SJSA1 (cell line): ENCODE results near the gene ZNF646. TPM values are rescaled to one million over a fixed set of nuclear protein-coding genes. Genes with fewer than 3 reads are reported as not detected.
"Not testable (repeated sequence)": the region's sequence is repeated elsewhere in the genome, so short reads cannot be mapped to it uniquely, and the experiment has no call there.

Experiments used
- DNase-seq, 2 experiments: peaks; one replicate each; pipeline ENCODE4 v3.0.0-alpha.2; 2015 to 2020; ENCODE audit warnings: low spot score in 2 of 2, low read depth in 1 of 2
- H3K27ac ChIP-seq: fragments of 250-450 bp; sonication (Bioruptor Pico); 2 replicates; pipeline ENCODE4 v1.5.1; 2020; ENCODE audit warnings: mild to moderate bottlenecking, moderate library complexity
- H3K27me3 ChIP-seq: fragments of 250-450 bp; sonication (Bioruptor Pico); replicated peaks from 2 replicates; pipeline ENCODE4 v1.5.1; 2020; ENCODE audit warnings: mild to moderate bottlenecking, moderate library complexity
- H3K36me3 ChIP-seq: fragments of 250-450 bp; sonication (Bioruptor Pico); 2 replicates; pipeline ENCODE4 v1.5.1; 2020; ENCODE audit warnings: mild to moderate bottlenecking
- H3K4me1 ChIP-seq: fragments of 250-450 bp; sonication (Bioruptor Pico); replicated peaks from 2 replicates; pipeline ENCODE4 v1.6.1; 2021; ENCODE audit warnings: mild to moderate bottlenecking
- H3K4me3 ChIP-seq: fragments of 250-450 bp; sonication (Bioruptor Pico); 2 replicates; pipeline ENCODE4 v1.5.1; 2020; ENCODE audit warnings: mild to moderate bottlenecking
- H3K9me3 ChIP-seq: fragments of 250-450 bp; sonication (Bioruptor Pico); replicated peaks from 2 replicates; pipeline ENCODE4 v1.5.1; 2020; ENCODE audit warnings: mild to moderate bottlenecking
- total RNA-seq: library from RNA; depleted of rRNA; stranded (reverse); fragments of >200 nt; shearing (Covaris generic); gene quantifications from 2 replicates; pipeline ENCODE4 v1.2.3, GENCODE V29; 2014

Gene ZNF646
- total RNA-seq, 1 experiment from 2014 or later = 13.3 TPM

- not testable (repeated sequence) for H3K4me1 ChIP-seq, H3K4me3 ChIP-seq, DNase-seq, H3K27ac ChIP-seq, H3K9me3 ChIP-seq, H3K36me3 ChIP-seq, H3K27me3 ChIP-seq
These were observed 26.8 kb downstream of the ZNF646 start for GRCh38 chr16:31100876-31101641.

- H3K9me3 ChIP-seq = no peaks in the 10 kb centered on the region
- DNase-seq = peak; percentile 62 to 82
- no peaks in the 10 kb centered on the region for H3K27me3 ChIP-seq
- peaks cover 26% of the 10 kb centered on the region for H3K36me3 ChIP-seq
- 0 out of 2 replicates have a peak overlapping the region, but pooled peaks have one; percentile 40 for H3K27ac ChIP-seq
- peaks cover 19% of the 10 kb centered on the region for H3K4me1 ChIP-seq
- H3K4me3 ChIP-seq = no peak overlapping the region
These were observed 31.5 kb downstream of the ZNF646 start for GRCh38 chr16:31105677-31106213.

GRCh38 chr16:31106509-31107464 lies 32.6 kb downstream of the ZNF646 start:
- Histone ChIP-seq H3K27ac (no peak overlapping the region), H3K9me3 (no peaks in the 10 kb centered on the region), H3K27me3 (no peaks in the 10 kb centered on the region), H3K36me3 (peaks cover 36% of the 10 kb centered on the region), H3K4me1 (peaks cover 19% of the 10 kb centered on the region), H3K4me3 (no peak overlapping the region)
- no peak for DNase-seq

- H3K4me1 ChIP-seq = peaks cover 19% of the 10 kb centered on the region
These were observed 33.2 kb downstream of the ZNF646 start for GRCh38 chr16:31107465-31107867.

GRCh38 chr16:31108035-31108793 lies 34.0 kb downstream of the ZNF646 start, which contains the start of gene BCKDK:
BCKDK (plus strand) TSS chr16:31108386; CDS start chr16:31109224, 838 bp downstream.
- H3K4me3 ChIP-seq = peak within 1 kb of the TSS; percentile 98
- H3K9me3 ChIP-seq = no peaks in the 10 kb centered on the region
- peak; percentile 59 to 81 for DNase-seq
- peaks cover 51% of the 10 kb centered on the region for H3K36me3 ChIP-seq
- peaks cover 19% of the 10 kb centered on the region for H3K4me1 ChIP-seq
- peak within 1 kb of the TSS; percentile 68 for H3K27ac ChIP-seq
- no peaks in the 10 kb centered on the region for H3K27me3 ChIP-seq

More at GRCh38 chr16:31107465-31107867, 33.2 kb downstream of the ZNF646 start:
- Histone ChIP-seq H3K36me3 (peaks cover 43% of the 10 kb centered on the region), H3K9me3 (no peaks in the 10 kb centered on the region), H3K27me3 (no peaks in the 10 kb centered on the region), H3K27ac (no peak overlapping the region), H3K4me3 (no peak overlapping the region)
- DNase-seq = no peak

- Histone ChIP-seq H3K9me3 (no peaks in the 10 kb centered on the region), H3K27ac (peak overlapping the region; percentile 68), H3K36me3 (peaks cover 51% of the 10 kb centered on the region), H3K4me1 (peaks cover 19% of the 10 kb centered on the region), H3K27me3 (no peaks in the 10 kb centered on the region), H3K4me3 (peak overlapping the region; percentile 98)
- DNase-seq = no peak
These were observed 34.8 kb downstream of the ZNF646 start for GRCh38 chr16:31108794-31109558.

- Histone ChIP-seq H3K4me1 (peaks cover 19% of the 10 kb centered on the region), H3K4me3 (peak overlapping the region; percentile 98), H3K27me3 (no peaks in the 10 kb centered on the region), H3K36me3 (peaks cover 51% of the 10 kb centered on the region), H3K9me3 (no peaks in the 10 kb centered on the region), H3K27ac (no peak overlapping the region)
- no peak for DNase-seq
These were observed 35.4 kb downstream of the ZNF646 start for GRCh38 chr16:31109622-31110021.

GRCh38 chr16:31110106-31111034 lies 36.1 kb downstream of the ZNF646 start:
- H3K27ac ChIP-seq = no peak overlapping the region
- H3K27me3 ChIP-seq = no peaks in the 10 kb centered on the region
- H3K36me3 ChIP-seq = peaks cover 51% of the 10 kb centered on the region
- peaks cover 19% of the 10 kb centered on the region for H3K4me1 ChIP-seq
- DNase-seq = no peak
- H3K9me3 ChIP-seq = no peaks in the 10 kb centered on the region
- H3K4me3 ChIP-seq = no peak overlapping the region

GRCh38 chr16:31111881-31112466 lies 37.8 kb downstream of the ZNF646 start:
- Histone ChIP-seq H3K36me3 (peaks cover 54% of the 10 kb centered on the region), H3K4me1 (peaks cover 17% of the 10 kb centered on the region), H3K9me3 (no peaks in the 10 kb centered on the region), H3K27me3 (no peaks in the 10 kb centered on the region), H3K4me3 (no peak overlapping the region), H3K27ac (no peak overlapping the region)
- no peak for DNase-seq

- H3K27me3 ChIP-seq = no peaks in the 10 kb centered on the region
- H3K27ac ChIP-seq = no peak overlapping the region
- H3K4me1 ChIP-seq = peaks cover 17% of the 10 kb centered on the region
- H3K9me3 ChIP-seq = no peaks in the 10 kb centered on the region
- no peak for DNase-seq
- peaks cover 54% of the 10 kb centered on the region for H3K36me3 ChIP-seq
- H3K4me3 ChIP-seq = no peak overlapping the region
These were observed 38.5 kb downstream of the ZNF646 start for GRCh38 chr16:31112711-31113110.
